Measurements from ENCODE around the gene ALPL. TPM values are rescaled to one million over a fixed set of nuclear protein-coding genes. Genes with fewer than 3 reads are reported as not detected.

Gene ALPL
- total and polyA plus RNA-seq, 9 of the 15 experiments (the other 6 are each of a cell fraction or from before 2014, with no cell fraction given): 0.04 to 0.38 (median 0.18) TPM; not detected in 4

GRCh38 chr1:21618561-21619374 lies 109.5 kb downstream of the ALPL start (continued):
- TF ChIP-seq ZNF384 (IDR thresholded peaks at IDR 0.05; ENCODE audit: low read depth, low read length): no peak
- TF ChIP-seq ZNF124 (CRISPR knock-in tag; IDR thresholded peaks at IDR 0.05): no peak
- TF ChIP-seq DACH1 (IDR thresholded peaks at IDR 0.05; ENCODE audit: partially characterized antibody): no peak
- no peak for TF ChIP-seq NFATC3 (IDR thresholded peaks at IDR 0.05)
- TF ChIP-seq ZBTB11 (CRISPR knock-in tag; IDR thresholded peaks at IDR 0.05): no peak
- TF ChIP-seq HINFP (tag; conservative IDR thresholded peaks at IDR 0.05; ENCODE audit: low read depth): no peak
- TF ChIP-seq ZNF143 (CRISPR knock-in tag; IDR thresholded peaks at IDR 0.05): no peak
- TF ChIP-seq SIN3A (IDR thresholded peaks at IDR 0.05; ENCODE audit: borderline replicate concordance in 2 of 2, control insufficient read depth in 1 of 2, low read depth in 2 of 2, low read length in 2 of 2): no peak
- TF ChIP-seq IRF9 (tag; IDR thresholded peaks at IDR 0.05): no peak
- no peak for TF ChIP-seq KDM2B (CRISPR knock-in tag; IDR thresholded peaks at IDR 0.05)
- TF ChIP-seq E2F1 (CRISPR knock-in tag; IDR thresholded peaks at IDR 0.05): no peak
- TF ChIP-seq ZBTB43 (CRISPR knock-in tag; IDR thresholded peaks at IDR 0.05): no peak
- TF ChIP-seq SMAD3 (CRISPR knock-in tag; conservative IDR thresholded peaks at IDR 0.05): no peak
- TF ChIP-seq ESRRA (IDR thresholded peaks at IDR 0.05; ENCODE audit: borderline replicate concordance, low read depth): no peak
- TF ChIP-seq FOXP1 (CRISPR knock-in tag; IDR thresholded peaks at IDR 0.05): no peak
- 0 out of 2 replicates have a peak, but pooled peaks have one; percentile 11 for TF ChIP-seq RB1 (IDR thresholded peaks at IDR 0.05; ENCODE audit: low read depth)
- TF ChIP-seq SIX5 (IDR thresholded peaks at IDR 0.05; ENCODE audit: borderline replicate concordance in 1 of 2, insufficient read depth in 1 of 2, low read depth in 1 of 2, low read length in 2 of 2): no peak
- TF ChIP-seq HIVEP1 (CRISPR knock-in tag; IDR thresholded peaks at IDR 0.05): no peak
- TF ChIP-seq ZKSCAN3 (CRISPR knock-in tag; IDR thresholded peaks at IDR 0.05): no peak
